NCI-H526 (cell line): Measurements from ENCODE around the gene CACNA1I.

Source experiments
- DNase-seq, 2 experiments: peaks; one replicate each; lab custom pipeline; 2025; lab: John Stamatoyannopoulos, UW

CACNA1I gene

DNA sequence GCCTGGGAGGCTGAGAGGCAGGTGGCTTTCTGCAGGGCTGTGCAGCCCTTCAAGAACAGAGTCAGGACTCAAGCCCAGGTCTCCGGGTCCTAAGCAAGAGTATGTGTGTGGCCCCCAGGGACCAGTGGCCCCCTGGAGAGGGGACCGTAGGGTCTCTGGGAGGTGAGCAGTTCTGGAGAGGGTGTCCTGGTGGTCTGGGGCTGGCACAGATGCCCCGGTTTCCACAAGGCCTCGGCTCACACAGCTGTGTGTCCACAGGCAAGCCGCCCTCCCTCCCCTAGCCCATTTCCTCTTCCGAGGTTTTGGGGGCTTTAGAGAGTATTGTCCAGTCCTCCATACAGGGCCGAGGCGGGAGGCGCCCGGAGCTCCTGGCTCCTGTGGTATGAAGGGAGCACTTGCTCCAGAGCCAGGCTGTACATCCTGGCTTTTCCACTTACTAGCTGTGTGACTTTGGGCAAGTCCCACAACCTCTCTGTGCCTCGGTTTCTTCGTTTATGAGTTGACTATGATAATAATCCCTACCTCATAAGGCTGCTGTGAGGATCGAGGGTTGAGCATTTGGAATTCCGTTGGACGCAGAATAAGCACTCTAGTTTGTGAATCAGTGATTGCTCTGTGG lies 34.6 kb upstream of the CACNA1I start:
- DNase-seq, result no peak

DNA sequence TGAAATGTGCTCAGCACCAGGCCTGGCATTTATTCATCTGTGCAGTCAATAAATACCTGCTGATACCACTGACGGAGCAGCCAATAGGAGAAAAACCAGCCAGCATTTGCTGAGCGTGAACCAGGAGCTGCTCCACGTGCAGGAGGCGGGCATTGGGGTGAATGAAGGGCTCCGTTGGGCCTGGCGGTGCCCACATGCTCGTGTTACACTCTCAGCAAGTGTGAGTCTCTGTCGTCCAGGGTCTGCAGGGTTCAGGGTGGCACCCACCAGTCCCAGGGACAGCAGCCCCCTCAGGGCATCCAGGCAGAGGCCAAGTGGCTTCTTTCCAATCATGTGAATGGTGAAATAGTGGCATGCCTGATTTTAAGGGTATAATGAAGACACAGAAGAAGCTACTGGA lies 33.8 kb upstream of the CACNA1I start:
- DNase-seq, result no peak

DNA sequence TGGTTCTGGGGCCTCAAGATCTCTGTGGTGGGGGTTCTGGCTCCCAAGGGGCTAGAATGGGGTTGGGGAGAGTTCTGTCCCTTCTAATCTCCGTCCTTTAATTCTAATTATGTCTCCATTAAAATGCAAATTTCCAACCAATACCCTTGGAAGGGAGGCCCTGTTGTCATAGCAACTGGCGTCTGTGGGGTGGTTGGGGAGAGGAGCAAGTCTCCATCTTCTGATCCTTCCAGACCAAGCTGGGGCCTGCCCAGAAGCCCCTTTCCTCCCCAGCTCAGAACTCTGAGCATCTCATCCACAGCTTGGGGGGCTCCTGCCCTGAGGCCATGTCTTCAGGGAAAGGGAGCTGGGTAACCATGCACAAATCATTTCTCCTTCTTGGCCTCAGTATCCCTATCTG lies 32.6 kb upstream of the CACNA1I start:
- DNase-seq, result peak; percentile 42 to 57

DNA sequence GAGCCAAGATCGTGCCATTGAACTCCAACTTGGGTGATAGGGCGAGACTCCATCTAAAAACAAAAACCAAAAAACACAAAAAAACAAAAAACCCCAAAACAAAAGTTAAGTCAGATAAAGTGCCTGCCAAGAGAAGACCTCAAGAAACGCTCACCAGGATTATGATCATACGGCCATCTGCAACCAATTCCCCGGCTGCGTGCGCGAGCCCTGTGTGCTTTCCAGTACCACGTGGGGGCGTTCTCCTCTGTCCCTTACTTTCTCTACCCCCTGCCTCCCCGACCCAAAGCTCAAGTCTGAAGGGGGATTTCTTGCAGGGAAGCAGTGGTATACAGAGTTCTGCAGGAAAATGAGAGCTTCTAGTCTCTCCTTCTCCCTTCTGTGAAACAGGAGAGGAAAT lies 27.5 kb upstream of the CACNA1I start:
- DNase-seq, result peak; percentile 23 to 66

DNA sequence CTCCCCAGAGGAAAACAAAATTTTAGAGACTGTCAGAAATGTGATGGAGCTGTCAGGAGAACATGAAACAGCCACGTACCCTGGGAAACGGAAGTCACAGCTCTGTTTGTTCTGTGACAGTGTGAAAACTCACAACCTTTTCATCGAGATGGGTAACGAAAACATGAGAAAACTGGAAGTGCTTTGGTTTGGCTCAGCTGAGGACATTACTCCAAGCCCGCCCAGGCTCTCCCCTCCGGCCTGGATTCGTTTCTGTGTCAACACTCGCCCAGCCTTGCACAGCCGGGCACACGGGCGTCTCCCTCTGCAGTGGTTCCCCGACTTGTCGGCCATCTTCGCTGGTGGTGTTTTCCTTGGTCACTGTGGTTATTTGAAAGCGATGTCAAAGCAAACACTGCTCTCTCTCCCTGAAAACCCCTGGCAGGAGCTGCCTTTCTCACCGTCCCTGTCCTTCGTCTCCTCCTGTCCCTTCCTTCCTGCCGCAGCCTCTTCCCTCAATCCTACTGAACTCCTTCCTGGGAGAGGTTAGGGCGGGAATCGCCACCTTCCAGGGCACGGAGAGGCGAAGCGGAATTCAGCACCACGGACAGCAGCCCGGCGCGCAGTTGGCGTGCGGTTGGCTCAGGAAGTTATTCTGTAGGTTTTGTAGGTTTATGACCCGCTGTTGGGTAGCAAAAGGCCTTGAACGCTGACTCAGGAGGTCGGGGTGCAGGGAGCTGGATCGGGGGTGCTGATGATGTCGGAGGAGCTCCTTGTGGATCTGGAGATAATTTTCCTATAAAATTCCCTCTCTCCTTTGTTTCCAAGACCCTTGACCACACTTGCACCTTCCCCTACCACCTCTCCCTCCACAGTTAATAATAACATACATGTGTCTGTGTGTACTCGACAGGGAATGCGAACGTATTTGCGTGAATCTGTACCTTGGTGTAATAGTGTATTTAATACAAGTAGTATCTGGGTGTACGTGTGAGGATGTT lies 24.9 kb upstream of the CACNA1I start:
- DNase-seq, result no peak

DNA sequence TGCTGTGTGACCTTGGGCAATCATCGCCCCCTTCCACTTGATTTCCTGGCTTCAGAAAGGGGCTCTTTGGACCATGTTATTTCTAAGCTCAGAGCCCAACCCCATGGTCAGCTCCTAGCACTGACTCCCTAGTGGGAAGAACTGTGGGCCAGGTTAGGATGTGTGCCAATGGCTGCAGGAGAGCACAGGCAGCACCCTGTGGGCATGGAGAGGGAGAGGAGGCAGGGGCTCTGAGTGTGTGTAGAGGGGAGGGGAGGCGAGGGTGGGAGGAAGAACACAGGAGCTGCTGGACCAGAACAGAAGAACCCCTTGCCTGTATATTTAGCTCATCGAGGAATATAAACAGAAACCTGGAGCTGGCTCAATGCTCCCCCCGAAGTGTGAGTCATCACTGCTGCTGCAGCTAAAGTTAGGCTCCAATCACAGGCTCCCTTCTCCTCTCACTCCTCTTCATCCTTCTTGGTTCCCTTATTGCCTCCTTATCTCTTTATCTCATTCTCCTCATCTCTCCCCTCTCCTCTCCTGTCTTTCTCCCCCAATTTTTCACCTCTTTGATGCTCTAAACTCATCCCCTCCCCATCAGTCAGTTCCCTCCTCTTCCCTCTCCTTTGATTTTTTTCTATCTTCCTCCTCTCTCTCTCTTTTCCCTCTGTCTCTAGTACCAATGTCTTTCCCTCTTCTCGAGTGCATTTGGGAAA lies 23.5 kb upstream of the CACNA1I start:
- no peak for DNase-seq

DNA sequence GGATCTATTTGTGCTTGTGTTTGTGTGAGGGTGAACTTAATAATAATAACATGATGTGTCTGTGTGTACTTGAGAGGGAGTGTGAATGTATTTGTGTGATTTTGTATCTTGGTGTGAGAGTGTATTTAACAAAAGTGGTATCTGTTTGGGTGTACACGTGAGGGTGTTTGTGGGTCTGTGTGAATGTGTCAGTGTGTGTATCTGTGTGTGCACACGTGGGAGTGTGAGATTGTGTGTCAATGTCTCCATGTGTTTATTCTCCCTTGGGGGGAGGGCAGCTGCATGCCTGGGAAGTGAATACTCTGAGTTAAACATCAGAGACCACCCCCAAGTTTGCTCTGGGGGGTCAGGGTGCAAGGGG lies 23.0 kb upstream of the CACNA1I start:
- no peak for DNase-seq

DNA sequence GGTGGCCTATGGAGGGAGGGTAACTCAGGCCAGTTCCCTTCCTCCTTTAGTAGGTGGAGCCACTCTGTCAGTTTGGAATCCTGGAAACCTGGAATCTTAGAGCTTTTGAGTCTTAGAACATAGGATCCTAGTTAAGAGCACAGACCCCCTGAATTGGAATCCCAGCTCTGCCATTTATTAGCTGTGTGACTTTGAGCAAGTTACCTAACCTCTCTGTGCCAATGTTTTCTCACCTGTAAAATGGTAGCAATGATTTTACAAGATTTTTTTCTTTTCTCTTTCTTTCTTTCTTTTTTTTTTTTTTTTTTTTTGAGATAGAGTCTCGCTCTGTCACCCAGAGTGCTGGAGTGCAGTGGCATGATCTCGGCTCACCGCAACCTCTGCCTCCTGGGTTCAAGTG lies 17.1 kb upstream of the CACNA1I start:
- DNase-seq, result no peak

DNA sequence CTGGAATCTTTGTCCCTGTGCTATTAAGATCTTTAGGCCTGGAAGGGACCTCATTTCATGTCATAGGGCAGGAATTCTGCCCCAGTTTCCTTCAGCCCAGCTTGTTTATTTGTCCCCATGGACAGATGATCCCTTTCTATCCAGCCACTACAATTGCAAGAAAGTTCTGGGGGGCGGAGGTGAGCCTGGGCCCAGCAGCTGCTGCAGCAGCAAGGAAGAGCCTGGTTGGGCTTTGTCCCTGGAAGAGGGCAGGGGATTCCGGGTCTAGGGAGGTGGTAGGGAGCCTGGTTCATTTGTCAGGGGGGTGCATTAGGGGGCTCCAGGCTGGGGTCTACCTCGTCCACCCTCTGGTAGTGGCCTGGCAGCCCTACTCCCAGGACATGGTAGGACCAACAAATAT lies 16.4 kb upstream of the CACNA1I start:
- no peak for DNase-seq

DNA sequence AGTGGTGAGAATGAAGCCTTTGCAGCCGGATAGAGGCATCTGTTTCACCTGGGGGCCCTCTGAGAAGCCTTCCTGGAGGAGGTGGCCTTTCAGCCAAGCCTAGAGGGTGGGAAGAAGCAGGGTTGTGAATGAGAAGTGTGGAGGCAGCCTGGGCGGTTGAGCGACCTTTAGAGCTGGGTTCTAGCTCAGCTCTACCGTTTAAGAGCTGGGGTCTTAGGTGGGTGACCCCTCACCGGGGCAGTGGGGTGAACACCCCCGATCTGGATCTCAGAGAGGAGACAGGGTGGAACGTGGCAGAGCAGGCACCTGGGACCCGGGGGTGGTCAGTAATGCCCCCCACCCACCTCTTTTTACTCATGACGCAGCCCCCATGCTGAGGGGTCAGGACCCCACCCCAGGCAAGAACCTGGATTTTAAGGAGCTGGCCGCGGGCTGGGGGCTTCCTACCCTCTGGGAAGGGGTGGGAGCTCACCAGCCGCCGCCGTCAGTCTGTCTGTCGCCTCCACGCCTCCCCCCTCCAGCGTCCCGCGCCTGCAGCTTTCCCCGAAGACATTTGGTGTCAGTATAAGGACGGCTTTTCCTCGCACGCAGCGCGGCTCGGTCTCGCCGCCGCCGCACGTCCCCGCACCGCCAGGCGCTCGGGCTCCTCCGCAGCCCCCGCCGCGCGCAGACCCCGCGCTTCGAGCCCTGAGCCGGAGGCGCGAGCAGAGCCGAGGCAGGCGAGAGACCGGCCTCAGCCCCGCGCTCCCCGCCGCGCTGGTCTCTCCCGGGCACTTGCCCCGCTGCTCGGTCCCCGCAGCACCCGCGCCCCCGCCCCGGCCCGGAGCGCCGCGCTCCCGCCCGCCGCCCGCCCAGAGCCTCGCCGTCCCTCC lies 13.3 kb upstream of the CACNA1I start:
- peak in 1 of 2 experiments; percentile 60 for DNase-seq

DNA sequence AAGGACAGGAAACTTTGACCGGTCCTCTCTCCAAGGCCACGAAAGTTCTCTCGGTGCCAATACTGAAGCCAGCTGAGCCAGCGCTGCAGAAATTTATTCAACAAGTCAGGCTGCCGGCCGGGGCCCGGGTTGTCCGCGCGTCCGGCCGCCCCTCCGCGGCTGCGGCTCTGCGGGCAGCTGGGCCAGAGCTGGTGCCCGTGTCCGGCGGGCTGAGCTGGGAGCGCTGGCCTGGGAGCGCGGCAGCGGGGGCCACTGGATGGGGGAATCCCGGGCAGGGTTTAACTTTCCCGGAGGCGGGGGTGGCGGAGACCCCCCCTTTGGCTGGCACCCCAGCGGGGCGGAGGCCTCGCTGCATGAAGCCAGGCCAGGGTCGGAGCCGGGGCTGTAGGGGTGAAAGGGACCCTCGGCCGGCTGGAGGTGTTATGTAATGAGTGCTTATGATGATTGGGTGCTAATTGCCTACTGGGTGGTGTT lies 12.3 kb upstream of the CACNA1I start:
- DNase-seq, result no peak

DNA sequence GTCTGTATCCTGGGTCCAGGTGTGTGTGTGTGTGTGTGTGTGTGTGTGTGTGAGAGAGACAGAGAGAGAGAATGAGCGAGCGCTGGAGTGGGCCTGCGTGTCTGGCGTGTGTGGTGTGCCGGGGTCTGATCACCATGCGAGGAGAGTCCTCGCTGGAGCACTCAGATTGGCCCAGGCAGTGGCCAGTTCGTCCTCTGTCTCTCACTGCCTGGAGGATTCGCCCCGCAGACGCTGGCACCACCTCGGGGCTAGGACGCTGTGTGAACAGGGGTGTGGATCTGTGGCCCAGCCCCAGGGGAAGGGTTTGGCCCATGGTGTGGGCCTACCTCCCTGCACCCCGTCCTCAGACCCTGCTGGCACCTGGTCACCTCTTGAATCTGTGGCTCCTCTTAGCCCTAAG lies 11.6 kb upstream of the CACNA1I start:
- DNase-seq, result no peak

DNA sequence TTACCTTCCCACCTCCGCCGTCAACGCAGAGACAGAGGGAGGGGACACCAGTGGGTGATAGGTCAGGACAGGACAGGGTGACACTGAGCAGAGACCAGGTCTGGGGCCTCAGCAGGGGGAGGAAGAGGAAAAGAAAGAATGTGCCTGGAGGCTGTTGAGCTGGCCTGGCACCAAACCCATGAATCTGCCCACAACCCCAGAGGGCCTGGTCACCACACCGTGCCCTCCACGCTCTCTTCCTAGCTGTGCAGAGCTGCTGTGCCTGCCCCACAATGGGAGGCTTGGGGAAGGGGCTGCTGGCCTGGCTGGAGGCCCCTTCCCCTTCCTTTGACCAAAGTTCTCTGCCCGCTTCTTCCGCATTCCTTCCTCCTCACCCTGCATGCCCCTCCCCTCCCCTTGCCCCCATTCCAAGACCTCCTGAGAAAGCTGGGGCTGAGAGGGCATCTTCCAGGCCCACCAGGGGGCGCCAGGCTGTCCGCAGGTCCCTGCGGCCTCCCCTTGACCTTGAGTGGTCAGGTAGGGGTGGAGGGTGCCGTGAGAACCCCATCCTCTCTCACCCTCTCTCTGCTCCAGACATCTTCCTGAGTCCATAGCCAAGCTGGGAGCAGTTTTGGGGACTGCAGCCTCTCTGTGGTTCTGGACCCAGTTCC lies 11.0 kb upstream of the CACNA1I start:
- DNase-seq, result peak in 1 of 2 experiments; percentile 15

DNA sequence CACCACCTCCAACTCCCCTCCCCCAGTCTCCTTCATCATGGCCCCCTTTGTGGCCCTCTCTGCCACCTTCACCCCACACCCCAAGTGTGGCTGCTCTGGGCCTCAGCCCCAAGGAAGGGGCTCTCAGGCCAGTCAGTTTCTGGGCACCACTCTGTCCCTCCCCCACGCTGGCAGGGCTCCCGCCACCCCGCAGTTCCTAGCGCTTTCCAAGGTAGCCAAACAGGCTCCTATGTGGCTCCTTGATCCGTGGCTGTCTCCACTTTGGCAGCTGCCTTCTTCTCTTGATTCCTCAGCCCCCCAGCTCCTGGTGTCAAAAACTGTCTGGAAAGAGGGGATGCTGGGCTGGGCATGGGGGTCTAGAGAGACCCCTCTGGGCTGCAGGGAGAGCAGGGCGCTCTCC lies 10.4 kb upstream of the CACNA1I start:
- no peak for DNase-seq

DNA sequence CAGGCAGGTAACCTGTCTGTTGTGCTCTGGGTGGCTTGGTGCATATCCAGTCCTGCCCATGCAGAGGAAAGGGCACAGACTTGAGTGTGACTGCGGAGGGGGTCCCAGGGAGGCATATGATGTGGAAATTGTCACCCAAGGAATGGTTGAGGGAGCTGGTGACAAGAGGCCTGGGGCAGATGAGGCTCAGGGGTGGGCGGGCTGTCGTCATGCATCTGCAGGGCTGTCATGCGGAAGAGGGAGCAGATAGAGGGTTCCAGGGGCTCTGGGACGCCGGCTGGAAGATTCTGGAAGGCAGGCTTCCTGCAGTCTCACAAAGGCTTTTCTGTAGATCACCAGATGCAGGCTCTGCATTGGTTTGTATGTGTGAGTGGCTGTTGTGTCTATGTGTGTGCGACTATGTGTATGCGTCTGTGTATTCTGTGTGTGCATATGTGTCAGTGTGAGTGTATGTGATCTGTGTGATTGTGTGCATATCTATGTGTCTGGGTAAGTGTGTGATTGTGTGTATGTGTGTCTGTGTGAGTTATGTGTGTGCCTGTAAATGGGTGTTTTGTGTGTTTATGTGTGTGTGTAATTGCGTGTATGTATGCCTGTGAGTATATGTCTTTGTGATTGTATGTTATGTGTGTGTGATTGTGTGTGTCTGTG lies 7.6 kb upstream of the CACNA1I start:
- no peak for DNase-seq

DNA sequence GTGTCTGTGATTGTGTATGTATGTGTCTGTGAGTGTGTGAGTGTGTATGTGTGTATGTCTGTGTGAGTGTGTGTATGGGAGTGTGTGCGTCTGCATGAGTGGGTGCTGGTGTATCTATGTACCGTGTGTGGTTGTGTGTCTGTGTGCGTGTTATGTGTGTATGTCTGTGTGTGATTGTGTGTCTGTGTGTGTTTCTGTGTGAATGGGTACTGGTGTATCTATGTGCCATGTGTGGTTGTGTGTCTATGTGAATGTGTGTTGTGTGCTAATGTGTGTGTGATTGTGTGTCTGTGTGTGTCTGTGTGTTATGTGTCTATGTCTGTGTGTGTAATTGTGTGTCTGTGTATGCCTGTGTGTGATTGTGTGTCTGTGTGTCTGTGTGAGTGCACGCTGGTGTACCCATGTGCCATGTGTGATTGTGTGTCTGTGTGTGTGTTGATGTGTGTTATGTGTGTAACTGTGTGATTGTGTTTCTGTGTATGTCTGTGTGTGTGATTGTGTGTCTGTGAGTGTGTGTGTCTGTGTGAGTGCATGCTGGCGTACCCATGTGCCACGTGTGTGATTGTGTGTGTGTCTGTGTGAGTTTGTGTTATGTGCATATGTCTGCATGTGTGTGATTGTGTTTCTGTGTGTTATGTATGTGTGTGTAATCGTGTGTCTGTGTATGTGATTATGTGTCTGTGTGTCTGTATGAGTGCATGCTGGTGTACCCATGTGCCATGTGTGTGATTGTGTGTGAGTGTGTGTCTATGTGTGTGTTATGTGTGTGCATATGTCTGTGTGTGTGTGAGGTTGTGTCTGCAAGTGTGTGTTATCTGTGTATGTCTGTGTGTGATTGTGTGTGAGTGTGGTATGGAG lies 6.8 kb upstream of the CACNA1I start:
- no peak for DNase-seq

DNA sequence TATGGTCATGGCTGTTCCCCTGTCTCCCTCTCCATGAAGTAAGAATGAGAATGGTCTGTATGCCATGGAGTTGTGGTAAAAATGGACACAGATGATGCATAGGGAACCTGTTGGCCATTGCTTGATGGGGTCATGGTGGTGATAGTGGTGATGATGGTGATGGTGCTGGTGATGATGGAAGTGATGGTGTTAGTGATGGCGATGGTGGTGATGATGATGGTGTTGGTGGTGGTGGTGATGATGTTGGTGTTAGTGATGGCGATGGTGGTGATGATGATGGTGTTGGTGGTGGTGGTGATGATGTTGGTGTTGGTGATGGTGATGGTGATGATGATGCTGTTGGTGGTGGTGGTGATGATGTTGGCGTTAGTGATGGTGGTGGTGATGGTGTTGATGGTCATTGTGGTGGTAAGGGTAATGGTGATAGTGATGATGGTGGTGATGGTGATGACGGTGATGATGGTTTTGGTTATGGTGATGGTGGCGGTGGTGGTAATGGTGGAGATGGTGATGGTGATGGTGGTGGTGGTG lies 5.1 kb upstream of the CACNA1I start:
- DNase-seq, result no peak

DNA sequence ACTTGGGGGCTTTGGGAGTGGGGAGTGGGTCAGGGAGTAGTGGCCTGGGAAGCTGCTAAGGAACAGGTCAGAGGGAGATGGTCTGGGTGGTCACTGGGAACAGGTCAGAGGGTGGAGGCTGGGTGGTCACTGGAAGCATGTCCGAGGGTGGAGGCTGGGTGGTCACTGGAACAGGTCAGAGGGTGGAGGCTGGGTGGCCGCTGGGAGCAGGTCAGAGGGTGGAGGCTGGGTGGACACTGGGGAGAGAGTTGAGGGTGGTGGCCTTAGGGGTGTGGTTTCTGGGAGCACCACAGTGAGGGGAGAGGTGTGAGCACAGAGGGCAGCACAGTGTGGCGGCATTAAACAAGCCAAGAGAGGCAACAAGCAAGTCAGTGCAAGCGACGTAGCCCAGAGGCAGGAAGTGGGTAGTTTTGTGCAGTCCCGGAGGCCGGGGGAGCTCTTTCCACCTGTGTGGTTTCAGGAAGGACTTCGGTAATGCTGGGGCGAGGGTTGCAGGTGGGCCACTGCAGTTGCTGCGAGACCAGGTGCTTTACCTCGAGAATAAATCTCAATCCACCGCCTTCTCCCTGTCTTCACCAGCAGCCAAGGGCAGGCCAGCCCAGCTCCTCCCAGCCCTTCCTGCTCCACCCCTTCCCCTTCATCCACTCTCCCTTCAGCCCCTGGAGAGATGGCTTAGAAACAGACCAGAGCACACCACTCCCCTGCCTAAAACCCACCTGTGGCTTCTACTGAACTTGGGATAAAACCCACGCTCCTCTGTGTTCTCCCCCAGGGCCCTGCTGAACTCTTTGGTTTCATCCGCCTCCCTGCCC lies 3.2 kb upstream of the CACNA1I start:
- DNase-seq, result no peak
